OCI-LY1 (cell line): Measurements from ENCODE around the gene BMERB1.

Experiments used
- H2AFZ ChIP-seq: fragments of 200-600 bp; sonication (generic), shearing (Covaris generic); 2 replicates; pipeline ENCODE4 v1.6.0; 2014; ENCODE audit warnings: antibody characterized with exemption, mild to moderate bottlenecking, low read length
- H3F3A ChIP-seq: fragments of 200-600 bp; sonication (generic), shearing (Covaris generic); 2 replicates; pipeline ENCODE4 v1.6.0; 2014; ENCODE audit warnings: mild to moderate bottlenecking, antibody characterized with exemption, low read length, moderate library complexity; ENCODE audit not compliant: insufficient read depth
- H3K27ac ChIP-seq: fragments of 200-600 bp; sonication (generic); 2 replicates; pipeline ENCODE4 v1.5.1; 2014; ENCODE audit warnings: low read length, mixed run types, mild to moderate bottlenecking, low read depth; ENCODE audit not compliant: poor library complexity, severe bottlenecking
- H3K27me3 ChIP-seq: fragments of 200-600 bp; sonication (generic); 2 replicates; pipeline ENCODE4 v1.6.0; 2014; ENCODE audit warnings: antibody characterized with exemption, mild to moderate bottlenecking, low read length, moderate library complexity; ENCODE audit not compliant: insufficient read depth
- H3K36me3 ChIP-seq: fragments of 200-600 bp; sonication (generic); 2 replicates; pipeline ENCODE4 v1.6.1; 2014; ENCODE audit warnings: mild to moderate bottlenecking, antibody characterized with exemption, low read length, moderate library complexity, mixed read lengths; ENCODE audit not compliant: insufficient read depth
- H3K4me1 ChIP-seq: fragments of 200-600 bp; sonication (generic); 2 replicates; pipeline ENCODE4 v1.5.1; 2014; ENCODE audit warnings: mild to moderate bottlenecking, low read length, moderate library complexity; ENCODE audit not compliant: insufficient read depth, severe bottlenecking
- H3K4me2 ChIP-seq: fragments of 200-600 bp; sonication (generic), shearing (Covaris generic); 2 replicates; pipeline ENCODE4 v1.6.1; 2014; ENCODE audit warnings: low read length
- H3K4me3 ChIP-seq: fragments of 200-600 bp; sonication (generic); 2 replicates; pipeline ENCODE4 v1.5.1; 2014; ENCODE audit warnings: low read length, low read depth, mild to moderate bottlenecking, mixed read lengths; ENCODE audit not compliant: poor library complexity, severe bottlenecking
- H3K79me2 ChIP-seq: fragments of 200-600 bp; shearing (Covaris generic); 2 replicates; pipeline ENCODE4 v1.6.1; 2016; ENCODE audit warnings: mixed run types, low read length, mixed read lengths; ENCODE audit not compliant: insufficient read depth
- H3K9ac ChIP-seq: fragments of 200-600 bp; sonication (generic), shearing (Covaris generic); 2 replicates; pipeline ENCODE4 v1.6.1; 2014; ENCODE audit warnings: mild to moderate bottlenecking, low read length, mixed read lengths
- H3K9me2 ChIP-seq: fragments of 200-600 bp; sonication (generic), shearing (Covaris generic); 2 replicates; pipeline ENCODE4 v1.6.1; 2014; ENCODE audit warnings: low read depth, mild to moderate bottlenecking, low read length, mixed read lengths
- H3K9me3 ChIP-seq: fragments of 200-600 bp; shearing (Covaris generic); 2 replicates; pipeline ENCODE4 v1.6.1; 2014; ENCODE audit warnings: low read length, mixed read lengths
- H4K20me1 ChIP-seq: fragments of 200-600 bp; sonication (generic), shearing (Covaris generic); 2 replicates; pipeline ENCODE4 v1.6.0; 2016; ENCODE audit warnings: mild to moderate bottlenecking, low read length; ENCODE audit not compliant: insufficient read depth
- EZH2 ChIP-seq: fragments of 200-600 bp; sonication (generic), shearing (Covaris generic); IDR thresholded peaks from 2 replicates; pipeline ENCODE4 v1.8.0; 2017; ENCODE audit warnings: borderline replicate concordance, mixed run types, mild to moderate bottlenecking, antibody characterized with exemption, low read length, moderate library complexity, mixed read lengths
- TF ChIP-seq, protein P1 (sequence below): fragments of 200-600 bp; sonication (generic), shearing (Covaris generic); IDR thresholded peaks from 2 replicates; pipeline ENCODE4 v1.5.1; 2017; ENCODE audit warnings: mild to moderate bottlenecking, antibody characterized with exemption, low read length, moderate library complexity, mixed read lengths

The BMERB1 gene

DNA sequence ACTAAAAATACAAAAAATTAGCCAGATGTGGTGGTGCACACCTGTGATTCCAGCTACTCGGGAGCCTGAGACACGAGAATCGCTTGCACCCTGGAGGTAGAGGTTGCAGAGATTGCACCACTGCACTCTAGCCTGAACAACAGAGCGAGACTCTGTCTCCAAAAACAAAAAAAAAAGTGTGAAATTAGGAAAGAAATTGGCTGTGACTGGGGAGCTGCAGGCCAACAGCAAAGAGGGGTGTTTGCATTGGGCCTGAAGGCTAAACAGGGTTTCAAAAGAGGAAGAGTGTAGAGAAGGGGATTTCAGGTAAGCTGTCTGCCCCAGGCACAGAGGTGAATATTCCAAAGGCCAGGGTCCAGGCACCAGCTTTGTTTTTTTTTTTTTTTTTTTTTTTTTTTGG lies 9.4 kb downstream of the BMERB1 start:
- Histone ChIP-seq H3K9me3 (peaks cover 3% of the 10 kb centered on the region; the same call in 1 of the 2 replicates), H3K9ac (no peak overlapping the region), H3K4me1 (no peaks in the 10 kb centered on the region), H2AFZ (no peak overlapping the region), H4K20me1 (no peaks in the 10 kb centered on the region), H3K36me3 (no peaks in the 10 kb centered on the region; the same call in 1 of the 2 replicates), H3K4me2 (no peak overlapping the region), H3K27me3 (no peaks in the 10 kb centered on the region; the same call in 1 of the 2 replicates), H3F3A (no peaks in the 10 kb centered on the region), H3K4me3 (no peak overlapping the region), H3K79me2 (no peaks in the 10 kb centered on the region), H3K9me2 (no peaks in the 10 kb centered on the region), H3K27ac (no peak overlapping the region)
- TF ChIP-seq, protein P1, sequence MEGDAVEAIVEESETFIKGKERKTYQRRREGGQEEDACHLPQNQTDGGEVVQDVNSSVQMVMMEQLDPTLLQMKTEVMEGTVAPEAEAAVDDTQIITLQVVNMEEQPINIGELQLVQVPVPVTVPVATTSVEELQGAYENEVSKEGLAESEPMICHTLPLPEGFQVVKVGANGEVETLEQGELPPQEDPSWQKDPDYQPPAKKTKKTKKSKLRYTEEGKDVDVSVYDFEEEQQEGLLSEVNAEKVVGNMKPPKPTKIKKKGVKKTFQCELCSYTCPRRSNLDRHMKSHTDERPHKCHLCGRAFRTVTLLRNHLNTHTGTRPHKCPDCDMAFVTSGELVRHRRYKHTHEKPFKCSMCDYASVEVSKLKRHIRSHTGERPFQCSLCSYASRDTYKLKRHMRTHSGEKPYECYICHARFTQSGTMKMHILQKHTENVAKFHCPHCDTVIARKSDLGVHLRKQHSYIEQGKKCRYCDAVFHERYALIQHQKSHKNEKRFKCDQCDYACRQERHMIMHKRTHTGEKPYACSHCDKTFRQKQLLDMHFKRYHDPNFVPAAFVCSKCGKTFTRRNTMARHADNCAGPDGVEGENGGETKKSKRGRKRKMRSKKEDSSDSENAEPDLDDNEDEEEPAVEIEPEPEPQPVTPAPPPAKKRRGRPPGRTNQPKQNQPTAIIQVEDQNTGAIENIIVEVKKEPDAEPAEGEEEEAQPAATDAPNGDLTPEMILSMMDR = no peak
- TF ChIP-seq EZH2 = no peak

DNA sequence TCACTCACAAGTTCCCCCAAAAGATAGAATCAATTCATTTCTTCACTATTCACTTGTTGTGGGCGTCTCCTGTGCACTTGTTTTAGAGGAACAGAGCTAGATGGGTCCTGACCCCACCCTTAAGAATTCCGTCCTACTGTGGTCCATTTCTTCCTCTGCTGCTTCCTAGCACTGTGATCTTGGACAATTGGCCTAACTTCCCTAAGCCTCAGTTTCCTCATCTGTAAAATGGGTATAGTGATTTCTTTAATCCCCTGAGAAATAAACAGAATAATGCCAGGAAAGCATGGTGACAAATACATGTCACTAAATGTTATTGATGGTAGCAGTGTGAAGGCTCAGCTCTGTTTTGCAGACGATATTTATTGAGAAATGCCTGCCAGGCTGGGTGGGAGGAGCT lies 9.9 kb downstream of the BMERB1 start:
- Histone ChIP-seq H3K36me3 (no peaks in the 10 kb centered on the region; the same call in 1 of the 2 replicates), H3K4me2 (no peak overlapping the region), H3K9me2 (no peaks in the 10 kb centered on the region), H3K9me3 (peaks cover 3% of the 10 kb centered on the region; the same call in 1 of the 2 replicates), H3K4me1 (no peaks in the 10 kb centered on the region), H3K27ac (no peak overlapping the region), H3F3A (no peaks in the 10 kb centered on the region), H3K4me3 (no peak overlapping the region), H4K20me1 (no peaks in the 10 kb centered on the region), H2AFZ (no peak overlapping the region), H3K27me3 (no peaks in the 10 kb centered on the region; the same call in 1 of the 2 replicates), H3K79me2 (no peaks in the 10 kb centered on the region), H3K9ac (no peak overlapping the region)
- no peak for TF ChIP-seq EZH2
- TF ChIP-seq, protein P1 = no peak

DNA sequence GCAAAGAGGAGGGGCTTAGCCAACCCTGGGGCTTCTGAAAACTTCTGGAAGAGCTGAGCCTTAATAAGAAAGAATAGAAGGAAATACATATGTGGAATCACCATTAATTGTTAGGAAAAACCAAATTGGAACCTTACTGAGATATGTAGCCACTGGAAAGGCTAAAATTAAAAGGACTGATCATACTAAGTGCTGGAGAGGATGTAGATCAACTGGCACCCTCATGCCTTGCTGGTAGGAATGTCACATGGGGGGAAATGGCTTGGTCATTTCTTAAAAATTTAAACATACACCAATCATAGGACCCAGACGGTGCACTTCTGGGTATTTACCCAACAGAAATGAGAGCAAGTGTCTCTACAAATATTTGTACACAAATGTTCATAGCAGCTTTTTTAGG lies 11.1 kb downstream of the BMERB1 start:
- Histone ChIP-seq H3K27me3 (no peaks in the 10 kb centered on the region; the same call in 1 of the 2 replicates), H3K9me3 (peaks cover 3% of the 10 kb centered on the region; the same call in 1 of the 2 replicates), H4K20me1 (no peaks in the 10 kb centered on the region), H2AFZ (no peak overlapping the region), H3K4me2 (no peak overlapping the region), H3K4me3 (no peak overlapping the region), H3K79me2 (no peaks in the 10 kb centered on the region), H3K4me1 (no peaks in the 10 kb centered on the region), H3F3A (no peaks in the 10 kb centered on the region), H3K9me2 (no peaks in the 10 kb centered on the region), H3K27ac (no peak overlapping the region), H3K36me3 (no peaks in the 10 kb centered on the region; the same call in 1 of the 2 replicates), H3K9ac (no peak overlapping the region)
- TF ChIP-seq EZH2 = no peak
- TF ChIP-seq, protein P1 = no peak
